IPS-20b (cell line): ENCODE results near the gene ANO9.
"Not testable (repeated sequence)": the region's sequence is repeated elsewhere in the genome, so short reads cannot be mapped to it uniquely, and the experiment has no call there.

ENCODE experiments used
- H3K27ac ChIP-seq: one replicate; pipeline ENCODE4 v1.5.1; 2013; ENCODE audit warnings: low read length
- H3K27me3 ChIP-seq: 2 replicates; pipeline ENCODE4 v1.6.1; 2013; ENCODE audit warnings: mild to moderate bottlenecking, low read length, inconsistent platforms; ENCODE audit not compliant: insufficient read depth
- H3K36me3 ChIP-seq: 2 replicates; pipeline ENCODE4 v1.6.1; 2013; ENCODE audit warnings: low read depth, mild to moderate bottlenecking, inconsistent platforms, low read length, moderate library complexity; ENCODE audit not compliant: insufficient read depth
- H3K4me1 ChIP-seq: 2 replicates; pipeline ENCODE4 v1.6.1; 2013; ENCODE audit warnings: mild to moderate bottlenecking, control low read depth, inconsistent platforms, low read length, moderate library complexity; ENCODE audit not compliant: insufficient read depth
- H3K4me3 ChIP-seq: 2 replicates; pipeline ENCODE4 v1.5.1; 2013; ENCODE audit warnings: mild to moderate bottlenecking, low read length, inconsistent platforms
- H3K9ac ChIP-seq: 2 replicates; pipeline ENCODE4 v1.6.1; 2013; ENCODE audit warnings: low read depth, mild to moderate bottlenecking, inconsistent platforms, low read length, moderate library complexity
- H3K9me3 ChIP-seq: 2 replicates; pipeline ENCODE4 v1.6.1; 2013; ENCODE audit warnings: mild to moderate bottlenecking, low read depth, low read length, inconsistent platforms; ENCODE audit not compliant: insufficient read depth

ANO9 gene

GRCh38 chr11:428295-428694, 13.5 kb downstream of the ANO9 start:
- Histone ChIP-seq H3K36me3 (no peaks in the 10 kb centered on the region), H3K9me3 (no peaks in the 10 kb centered on the region), H3K4me1 (no peaks in the 10 kb centered on the region), H3K4me3 (no peak overlapping the region), H3K9ac (no peak overlapping the region), H3K27me3 (peaks cover 11% of the 10 kb centered on the region; the same call in 1 of the 2 replicates), H3K27ac (no peak overlapping the region)

- no peaks in the 10 kb centered on the region for H3K36me3 ChIP-seq
- no peaks in the 10 kb centered on the region for H3K4me1 ChIP-seq
- H3K4me3 ChIP-seq: no peak overlapping the region
- H3K27ac ChIP-seq: no peak overlapping the region
- H3K9me3 ChIP-seq: no peaks in the 10 kb centered on the region
- H3K9ac ChIP-seq: no peak overlapping the region
- H3K27me3 ChIP-seq: peaks cover 11% of the 10 kb centered on the region; the same call in 1 of the 2 replicates
Measured at GRCh38 chr11:426851-427250, 15.0 kb downstream of the ANO9 start.

- Histone ChIP-seq H3K27me3 (peaks cover 11% of the 10 kb centered on the region; the same call in 1 of the 2 replicates), H3K36me3 (no peaks in the 10 kb centered on the region), H3K27ac (no peak overlapping the region), H3K9ac (no peak overlapping the region), H3K9me3 (no peaks in the 10 kb centered on the region), H3K4me1 (no peaks in the 10 kb centered on the region), H3K4me3 (no peak overlapping the region)
Measured at GRCh38 chr11:425301-425700, 16.5 kb downstream of the ANO9 start.

GRCh38 chr11:424766-425165, 17.0 kb downstream of the ANO9 start:
- H3K9ac ChIP-seq, H3K9me3 ChIP-seq, H3K27ac ChIP-seq, H3K4me1 ChIP-seq, H3K36me3 ChIP-seq, H3K4me3 ChIP-seq: not testable (repeated sequence)
- H3K27me3 ChIP-seq: peaks cover 11% of the 10 kb centered on the region; the same call in 1 of the 2 replicates

GRCh38 chr11:424232-424631, 17.6 kb downstream of the ANO9 start:
- Histone ChIP-seq H3K4me1 (no peaks in the 10 kb centered on the region), H3K9ac (no peak overlapping the region), H3K4me3 (no peak overlapping the region), H3K36me3 (no peaks in the 10 kb centered on the region), H3K27ac (no peak overlapping the region), H3K27me3 (peaks cover 16% of the 10 kb centered on the region; the same call in 1 of the 2 replicates), H3K9me3 (no peaks in the 10 kb centered on the region)

DNA sequence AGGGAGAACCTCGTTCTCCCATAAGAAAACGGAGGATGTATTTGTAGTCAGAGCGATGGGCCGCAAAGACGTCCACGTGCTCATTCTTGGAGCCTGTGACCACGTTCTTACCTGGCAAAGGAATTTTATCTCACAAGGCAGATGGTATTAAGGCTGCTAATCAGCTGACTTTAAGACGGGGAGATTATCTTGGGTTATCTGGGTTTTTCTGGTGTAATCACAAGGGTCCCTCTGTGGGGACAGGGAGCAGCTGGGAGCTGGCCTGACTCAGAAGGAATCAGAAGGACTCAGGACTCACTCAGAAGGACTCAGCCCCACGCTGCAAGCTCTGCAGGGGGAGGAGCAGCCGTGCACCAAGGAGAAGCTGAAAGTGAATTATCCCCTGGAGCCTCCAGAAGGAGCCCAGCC, 19.6 kb downstream of the ANO9 start:
- Histone ChIP-seq H3K27me3 (peaks cover 35% of the 10 kb centered on the region), H3K9ac (no peak overlapping the region)

GRCh38 chr11:420911-421321, 20.9 kb downstream of the ANO9 start:
- H3K9ac ChIP-seq: no peak overlapping the region
- no peak overlapping the region for H3K27ac ChIP-seq
- H3K4me3 ChIP-seq: no peak overlapping the region
- H3K27me3 ChIP-seq: peaks cover 46% of the 10 kb centered on the region
- H3K36me3 ChIP-seq: no peaks in the 10 kb centered on the region
- no peaks in the 10 kb centered on the region for H3K4me1 ChIP-seq
- H3K9me3 ChIP-seq: no peaks in the 10 kb centered on the region

More for the DNA sequence above, 19.6 kb downstream of the ANO9 start:
- H3K9me3 ChIP-seq: no peaks in the 10 kb centered on the region
- H3K4me3 ChIP-seq: no peak overlapping the region
- no peaks in the 10 kb centered on the region for H3K4me1 ChIP-seq
- H3K36me3 ChIP-seq: no peaks in the 10 kb centered on the region
- H3K27ac ChIP-seq: no peak overlapping the region

DNA sequence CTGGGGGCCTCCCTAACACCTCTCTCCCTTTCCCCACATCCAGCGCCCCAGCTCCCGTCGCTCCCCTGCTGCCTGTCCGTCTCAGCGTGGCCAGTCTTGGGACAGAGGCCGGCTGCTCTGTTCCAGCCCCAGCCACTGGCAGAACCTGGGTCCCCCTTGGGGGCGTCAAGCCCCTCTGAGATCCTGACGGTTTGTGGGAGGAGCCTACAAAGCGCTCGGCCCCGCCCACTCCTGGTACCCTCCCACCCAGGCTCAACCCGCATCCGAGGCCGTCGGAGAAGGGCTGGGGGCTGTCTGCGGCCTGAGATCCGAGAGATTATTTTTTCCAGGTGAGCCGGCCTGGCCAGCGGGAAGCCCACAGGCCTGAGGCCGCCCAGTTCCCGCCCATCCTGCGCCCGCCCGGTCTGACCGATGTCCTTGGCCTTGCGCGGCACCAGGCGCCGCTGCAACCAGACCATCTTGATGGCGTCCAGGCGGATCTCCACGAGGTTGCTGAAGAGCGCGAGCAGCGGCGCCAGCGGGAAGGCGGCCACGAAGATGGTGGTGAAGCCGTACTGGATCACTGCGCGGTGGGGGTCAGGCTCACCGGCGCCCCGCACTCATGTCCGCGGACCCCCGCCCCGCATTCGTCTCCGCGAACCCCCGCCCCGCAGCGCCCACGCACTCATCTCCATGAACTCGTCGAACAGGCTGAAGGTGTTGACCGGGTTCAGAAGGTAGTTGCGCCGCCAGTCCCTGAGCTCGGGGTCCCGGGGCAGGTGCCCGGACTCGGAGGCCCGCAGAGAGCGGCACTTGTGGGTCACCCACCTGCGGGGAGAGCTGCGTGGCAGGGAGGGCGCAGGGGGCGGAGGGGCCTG, 21.5 kb downstream of the ANO9 start:
- Histone ChIP-seq H3K4me1 (no peaks in the 10 kb centered on the region), H3K27ac (no peak overlapping the region), H3K4me3 (no peak overlapping the region), H3K9ac (no peak overlapping the region), H3K36me3 (no peaks in the 10 kb centered on the region), H3K9me3 (no peaks in the 10 kb centered on the region), H3K27me3 (peaks cover 51% of the 10 kb centered on the region)

DNA sequence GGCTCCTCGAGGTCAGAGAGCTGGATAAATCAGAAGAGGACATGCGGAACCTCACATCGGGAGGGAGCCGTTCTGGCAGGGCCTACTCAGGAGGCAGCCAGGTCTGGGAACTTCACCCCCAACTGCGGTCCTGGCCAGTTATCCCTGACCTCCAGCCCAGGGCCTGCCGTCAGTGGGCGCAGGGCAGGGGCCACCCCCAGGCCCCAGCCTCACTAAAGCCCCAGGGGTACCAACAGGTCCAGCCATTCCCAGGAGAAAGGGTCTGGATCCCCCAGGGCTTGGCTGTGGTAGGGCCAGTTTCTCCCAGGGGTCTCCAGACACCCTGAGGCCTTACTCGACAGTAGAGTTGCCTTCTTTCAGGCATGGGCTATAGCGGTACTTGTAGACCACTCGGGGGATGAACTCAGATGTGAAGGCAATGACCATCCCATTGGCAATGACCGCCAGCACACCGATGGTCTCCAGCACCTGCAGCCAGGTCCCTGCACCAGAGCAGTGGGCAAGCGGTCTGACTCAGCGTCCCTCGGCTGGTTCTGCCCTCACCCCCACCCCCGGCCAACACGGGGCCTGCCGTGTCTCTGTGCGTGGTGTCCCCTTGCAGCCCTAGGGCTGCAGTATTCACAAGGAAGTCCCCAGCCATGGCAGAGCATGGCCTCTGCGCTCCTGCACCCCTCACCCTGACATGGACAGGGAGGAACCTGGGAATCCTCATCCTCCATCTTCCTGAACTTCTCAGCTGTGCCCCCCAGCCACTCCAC, 22.4 kb downstream of the ANO9 start:
- H3K9ac ChIP-seq: no peak overlapping the region
- H3K27ac ChIP-seq: no peak overlapping the region
- H3K4me3 ChIP-seq: no peak overlapping the region
- no peaks in the 10 kb centered on the region for H3K4me1 ChIP-seq
- peaks cover 48% of the 10 kb centered on the region for H3K27me3 ChIP-seq
- no peaks in the 10 kb centered on the region for H3K9me3 ChIP-seq
- no peaks in the 10 kb centered on the region for H3K36me3 ChIP-seq

GRCh38 chr11:418343-419247, 23.2 kb downstream of the ANO9 start:
- Histone ChIP-seq H3K4me1 (no peaks in the 10 kb centered on the region), H3K36me3 (no peaks in the 10 kb centered on the region), H3K27ac (no peak overlapping the region), H3K4me3 (no peak overlapping the region), H3K9ac (no peak overlapping the region), H3K9me3 (no peaks in the 10 kb centered on the region), H3K27me3 (peaks cover 47% of the 10 kb centered on the region)

DNA sequence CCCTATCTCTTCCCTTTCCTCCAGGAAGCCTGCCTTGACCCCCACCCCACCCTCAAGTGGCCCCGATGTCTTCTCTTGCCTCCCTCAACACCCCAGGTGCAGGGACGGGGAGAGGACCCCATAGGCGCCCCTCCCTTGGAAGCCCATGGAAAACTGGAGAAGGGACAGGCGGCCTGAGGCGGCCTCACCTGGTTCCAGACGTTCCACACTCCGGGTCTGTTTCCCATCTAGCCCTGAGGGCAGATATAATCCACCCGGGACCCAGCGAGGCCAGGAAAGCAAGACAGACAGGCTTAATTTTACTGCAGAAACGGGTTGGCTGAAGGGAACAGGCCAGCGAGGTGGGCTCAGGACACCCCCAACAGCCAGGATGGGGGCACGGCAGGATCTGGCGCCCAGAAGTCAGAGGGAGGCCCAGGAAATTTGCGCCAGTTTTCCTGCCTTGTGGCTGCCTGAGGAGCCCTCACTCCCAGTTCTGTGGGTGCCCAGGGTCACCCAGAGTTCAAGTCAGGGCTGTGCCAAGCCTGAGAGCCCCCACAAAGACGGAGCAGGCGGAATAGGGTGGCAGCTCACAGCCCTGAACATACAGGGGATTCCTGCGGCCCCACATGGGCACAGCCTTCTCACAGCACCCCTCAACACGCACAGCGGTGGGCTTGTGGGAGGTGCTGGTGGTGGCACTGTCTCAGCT, 24.0 kb downstream of the ANO9 start:
- Histone ChIP-seq H3K9ac (0 out of 2 replicates have a peak overlapping the region, but pooled peaks have one; percentile 56), H3K36me3 (no peaks in the 10 kb centered on the region), H3K9me3 (no peaks in the 10 kb centered on the region), H3K4me3 (peak overlapping the region; percentile 66; the same call in 1 of the 2 replicates), H3K27ac (no peak overlapping the region), H3K4me1 (no peaks in the 10 kb centered on the region), H3K27me3 (peaks cover 47% of the 10 kb centered on the region)
